Prostate gland (tissue), 2 donors: ENCODE results near the gene ESF1.

Source experiments
- POLR2AphosphoS5 ChIP-seq: sonication (generic); formaldehyde crosslinking; IDR thresholded peaks from one replicate; pipeline ENCODE4 v1.6.1; 2017; ENCODE audit warnings: antibody characterized with exemption
- TF ChIP-seq, protein P1 (sequence below), 4 experiments: fragments of 200-600 bp in 2 of 4; fragments of 450-650 bp in 2 of 4; sonication (generic) in 2 of 4; IDR thresholded peaks; 1 replicate in 3 of 4; 2 replicates in 1 of 4; pipeline ENCODE4 v1.5.1; 2016 to 2019; ENCODE audit warnings: antibody characterized with exemption in 4 of 4, mild to moderate bottlenecking in 2 of 4, moderate library complexity in 2 of 4

DNA sequence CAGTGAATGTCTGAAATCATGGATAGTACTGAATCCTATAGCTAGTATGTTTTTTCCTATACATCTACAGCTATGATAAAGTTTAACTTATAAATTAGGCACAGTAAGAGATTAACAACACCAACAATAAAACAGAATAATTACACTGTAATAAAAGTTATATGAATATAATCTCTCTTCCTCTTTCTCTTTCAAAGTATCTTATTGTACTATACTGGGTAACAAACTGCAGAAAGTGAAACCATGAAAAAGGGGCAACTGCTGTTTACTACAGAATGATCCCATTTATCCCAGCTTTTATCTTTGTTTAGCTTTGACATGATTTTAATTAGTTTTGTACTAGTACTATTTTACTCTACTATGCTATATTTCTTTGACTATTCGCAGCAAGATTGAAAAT lies 25.8 kb downstream of the ESF1 start:
- TF ChIP-seq, protein P1, sequence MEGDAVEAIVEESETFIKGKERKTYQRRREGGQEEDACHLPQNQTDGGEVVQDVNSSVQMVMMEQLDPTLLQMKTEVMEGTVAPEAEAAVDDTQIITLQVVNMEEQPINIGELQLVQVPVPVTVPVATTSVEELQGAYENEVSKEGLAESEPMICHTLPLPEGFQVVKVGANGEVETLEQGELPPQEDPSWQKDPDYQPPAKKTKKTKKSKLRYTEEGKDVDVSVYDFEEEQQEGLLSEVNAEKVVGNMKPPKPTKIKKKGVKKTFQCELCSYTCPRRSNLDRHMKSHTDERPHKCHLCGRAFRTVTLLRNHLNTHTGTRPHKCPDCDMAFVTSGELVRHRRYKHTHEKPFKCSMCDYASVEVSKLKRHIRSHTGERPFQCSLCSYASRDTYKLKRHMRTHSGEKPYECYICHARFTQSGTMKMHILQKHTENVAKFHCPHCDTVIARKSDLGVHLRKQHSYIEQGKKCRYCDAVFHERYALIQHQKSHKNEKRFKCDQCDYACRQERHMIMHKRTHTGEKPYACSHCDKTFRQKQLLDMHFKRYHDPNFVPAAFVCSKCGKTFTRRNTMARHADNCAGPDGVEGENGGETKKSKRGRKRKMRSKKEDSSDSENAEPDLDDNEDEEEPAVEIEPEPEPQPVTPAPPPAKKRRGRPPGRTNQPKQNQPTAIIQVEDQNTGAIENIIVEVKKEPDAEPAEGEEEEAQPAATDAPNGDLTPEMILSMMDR (IDR thresholded peaks at IDR 0.05), result no peak
- TF ChIP-seq POLR2AphosphoS5, result no peak
